Activated CD8-positive, alpha-beta memory T cell treated with anti-CD3 and anti-CD28 coated beads for 36 hours (primary cell): ENCODE results near the gene CA4. TPM values are rescaled to one million over a fixed set of nuclear protein-coding genes. Genes with fewer than 3 reads are reported as not detected.

Experiments
- CTCF ChIA-PET: fragments of 350-600 bp; sonication (Branson Sonifier 250); formaldehyde crosslinking; loops from one replicate; lab custom pipeline; 2021; ENCODE audit warnings: antibody characterized with exemption; lab: Charles Lee
- POLR2A ChIA-PET: fragments of 350-600 bp; sonication (Branson Sonifier 250); formaldehyde crosslinking; loops from one replicate; lab custom pipeline; 2021; ENCODE audit warnings: antibody characterized with exemption; lab: Charles Lee
- total RNA-seq, 2 experiments: library from RNA; stranded (reverse); gene quantifications; one replicate each; pipeline ENCODE4 v1.2.3, GENCODE V29; 2021

CA4 gene
- total RNA-seq, 2 experiments from 2014 or later: not detected

DNA sequence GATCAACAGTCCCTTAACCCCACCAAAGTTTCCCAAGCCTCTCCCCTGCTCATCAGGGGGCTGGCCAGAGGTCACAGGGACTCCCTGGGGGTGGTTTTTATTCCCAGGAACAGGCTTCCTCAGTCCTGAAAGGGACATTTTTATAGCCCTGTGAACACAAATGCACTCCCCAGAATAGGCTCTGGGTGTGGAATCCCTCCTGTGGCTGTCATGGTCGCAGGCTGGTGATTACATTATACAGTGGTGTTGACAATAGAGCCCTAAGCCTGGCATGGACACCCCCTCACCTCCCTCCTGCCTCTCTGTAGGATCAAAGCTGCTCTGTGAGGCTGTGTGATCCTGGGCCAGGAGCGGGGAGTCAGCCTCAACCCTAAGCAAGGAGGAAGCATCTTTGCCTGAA, 1.4 kb upstream of the CA4 start:
- CTCF ChIA-PET: interaction anchor here (0.9 kb wide), 1 partner anchor 9 kb away, joined by 7 read pairs; no protein-coding TSS in a partner anchor

DNA sequence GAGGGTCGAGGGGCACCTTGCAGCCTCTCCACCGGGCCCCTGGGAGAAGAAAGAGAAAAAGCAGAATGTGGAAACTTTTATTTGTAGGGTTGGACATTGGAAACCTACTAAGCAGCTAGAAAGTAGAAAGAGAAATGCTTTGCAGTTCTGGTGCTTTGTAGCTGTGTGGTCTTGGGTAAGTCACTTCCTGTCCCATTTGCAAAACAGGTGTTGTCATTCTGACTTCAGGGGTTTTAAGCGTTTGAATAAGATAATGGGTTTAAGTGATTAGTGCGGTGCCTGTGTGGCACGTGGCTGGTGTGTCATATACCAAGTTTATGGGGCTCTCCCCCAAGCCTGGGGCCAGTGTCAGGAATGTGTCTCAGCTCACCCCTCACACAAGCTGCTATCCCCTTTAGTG, 1.6 kb downstream of the CA4 start:
- ChIA-PET POLR2A (no interaction called here), CTCF (no interaction called here)

More for the DNA sequence above, 1.4 kb upstream of the CA4 start:
- POLR2A ChIA-PET: no interaction called here

DNA sequence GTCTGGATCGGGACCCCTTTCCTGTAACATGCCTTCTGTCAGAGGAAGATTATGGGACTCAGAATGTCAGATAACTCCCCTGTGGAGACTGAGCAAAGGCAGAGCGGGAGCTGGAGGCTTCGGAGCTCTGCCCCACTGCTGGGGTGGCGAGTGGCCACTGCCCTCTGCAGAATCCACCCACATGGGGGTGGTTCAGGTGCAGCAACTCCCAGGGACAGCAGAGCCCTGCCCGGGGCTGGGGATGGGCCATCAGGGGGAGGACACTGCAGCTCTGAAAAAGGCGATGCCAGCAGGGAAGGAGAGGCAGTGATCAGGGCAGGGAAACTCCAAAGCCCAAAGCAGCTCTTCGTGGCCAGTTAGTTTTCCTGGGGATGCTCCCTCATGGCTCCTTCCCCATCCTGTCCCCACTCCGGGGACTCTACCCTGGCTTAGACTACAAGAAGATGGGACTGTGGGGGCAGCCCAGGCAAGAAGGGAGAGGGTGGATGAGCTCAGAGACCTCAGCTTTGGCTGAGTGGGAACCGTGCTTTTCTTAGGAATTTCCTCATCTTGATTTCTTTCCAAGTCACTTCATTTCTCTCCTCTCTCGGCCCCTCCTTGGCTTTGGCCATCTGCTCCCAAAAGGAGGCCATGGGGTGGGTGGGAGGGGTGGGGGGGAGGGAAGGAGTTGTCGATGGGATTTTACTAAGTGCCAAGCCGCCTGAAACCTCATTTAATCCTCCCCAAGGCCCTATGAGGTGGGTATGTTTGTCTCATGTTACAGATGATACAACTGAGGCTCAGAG, 4.0 kb downstream of the CA4 start:
- ChIA-PET POLR2A (no interaction called here), CTCF (interaction anchor here (0.6 to 0.9 kb wide), 2 partner anchors 13 to 24 kb away, joined by 3 to 5 read pairs; no protein-coding TSS in a partner anchor)

- ChIA-PET CTCF (no interaction called here), POLR2A (no interaction called here)
These were observed 5.0 kb downstream of the CA4 start for GRCh38 chr17:60154616-60155426.

DNA sequence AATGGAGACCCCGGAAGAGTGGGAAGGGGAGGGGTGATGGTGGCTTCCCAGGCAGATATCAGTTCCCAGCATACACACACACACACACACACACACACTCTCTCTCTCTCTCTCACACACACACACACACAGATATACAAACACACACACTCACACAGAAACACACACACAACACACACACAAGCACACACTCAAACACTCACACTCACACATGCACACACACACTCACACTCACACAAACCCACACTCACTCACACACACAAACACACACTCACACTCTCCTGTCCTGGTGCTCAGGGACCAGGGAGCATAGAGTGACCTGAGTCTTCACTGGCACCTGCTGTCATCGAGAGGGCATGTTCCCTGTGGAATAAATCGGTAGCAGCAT, 5.6 kb downstream of the CA4 start:
- ChIA-PET POLR2A (no interaction called here), CTCF (no interaction called here)

DNA sequence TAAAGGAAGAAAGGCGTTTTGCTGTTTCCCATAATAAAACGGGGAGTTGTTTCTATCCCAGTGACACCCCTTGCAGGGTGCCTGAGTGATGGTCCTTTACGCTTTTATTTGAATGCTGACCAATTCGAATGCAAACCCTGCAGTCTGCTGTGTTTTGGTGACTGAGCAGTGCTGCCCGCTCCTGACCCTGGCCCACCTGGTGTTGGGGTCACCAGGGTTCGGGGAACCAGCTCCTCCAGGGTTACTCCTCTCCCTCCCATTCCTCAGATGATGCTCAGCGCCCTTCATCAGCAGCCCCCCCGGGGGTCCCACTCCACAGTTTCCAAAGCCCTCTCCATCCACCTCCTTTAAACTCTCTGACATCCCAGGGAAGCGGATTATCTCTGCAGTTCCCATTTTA, 6.0 kb downstream of the CA4 start:
- ChIA-PET POLR2A (no interaction called here), CTCF (no interaction called here)

DNA sequence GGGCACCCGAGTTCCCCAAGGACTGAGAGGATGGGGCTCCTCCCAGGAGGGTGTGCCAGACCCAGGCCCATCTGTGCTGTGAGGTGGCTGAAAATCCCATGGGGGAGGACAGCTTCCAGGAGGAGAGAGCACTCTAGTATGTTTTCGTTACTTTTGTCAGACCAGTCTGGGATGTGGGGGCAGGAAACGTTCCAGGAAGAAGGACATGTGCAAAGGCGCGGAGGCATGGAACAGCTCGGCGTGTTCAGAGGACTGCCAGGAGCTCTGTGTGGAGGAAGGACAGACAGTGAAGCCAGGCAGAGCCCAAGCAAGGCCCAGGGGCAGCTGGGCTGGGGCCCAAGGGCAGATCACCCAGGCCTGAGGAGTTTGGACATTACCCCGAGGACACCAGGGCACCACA, 7.0 kb downstream of the CA4 start:
- ChIA-PET POLR2A (no interaction called here), CTCF (no interaction called here)

- CTCF ChIA-PET: no interaction called here
- POLR2A ChIA-PET: no interaction called here
These were observed 7.8 kb downstream of the CA4 start for GRCh38 chr17:60157487-60158040.

GRCh38 chr17:60158751-60159478, 9.1 kb downstream of the CA4 start:
- CTCF ChIA-PET: no interaction called here
- POLR2A ChIA-PET: no interaction called here

- POLR2A ChIA-PET: no interaction called here
- CTCF ChIA-PET: no interaction called here
These were observed 9.7 kb downstream of the CA4 start for GRCh38 chr17:60159479-60159866.

DNA sequence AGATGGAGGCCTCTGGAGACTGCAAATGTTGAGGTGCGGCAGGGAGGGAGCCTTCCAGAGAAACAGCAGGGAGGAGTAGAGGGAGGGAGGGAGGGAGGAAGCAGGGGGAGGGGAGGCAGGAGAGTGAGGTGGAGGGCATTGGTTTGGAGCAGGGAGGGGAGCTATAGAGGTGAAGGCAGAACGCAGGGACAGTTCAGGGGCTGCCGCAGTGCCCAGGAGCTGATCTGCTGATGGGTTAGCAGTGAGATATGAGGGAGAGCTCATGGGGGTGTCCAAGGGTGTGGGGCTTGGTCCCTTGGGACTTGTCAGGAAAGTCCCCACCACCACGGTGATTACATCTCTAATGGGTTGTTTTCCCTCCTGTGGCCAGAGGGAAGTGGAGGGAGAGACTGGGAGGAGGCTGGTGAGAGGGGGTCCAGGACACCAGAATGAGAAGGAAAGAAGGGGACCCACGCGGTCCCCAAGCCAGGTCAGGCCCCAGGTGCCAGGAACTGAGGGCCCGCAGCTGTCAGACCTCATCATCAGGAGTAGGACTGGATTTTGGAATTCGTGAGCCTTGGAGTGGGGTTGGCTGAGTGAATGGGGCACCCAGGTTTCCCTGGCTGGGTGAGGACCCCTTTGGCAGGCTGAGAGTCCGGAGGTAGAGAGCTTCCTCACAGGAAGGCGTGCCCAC, 11.2 kb downstream of the CA4 start:
- ChIA-PET CTCF (no interaction called here), POLR2A (no interaction called here)

DNA sequence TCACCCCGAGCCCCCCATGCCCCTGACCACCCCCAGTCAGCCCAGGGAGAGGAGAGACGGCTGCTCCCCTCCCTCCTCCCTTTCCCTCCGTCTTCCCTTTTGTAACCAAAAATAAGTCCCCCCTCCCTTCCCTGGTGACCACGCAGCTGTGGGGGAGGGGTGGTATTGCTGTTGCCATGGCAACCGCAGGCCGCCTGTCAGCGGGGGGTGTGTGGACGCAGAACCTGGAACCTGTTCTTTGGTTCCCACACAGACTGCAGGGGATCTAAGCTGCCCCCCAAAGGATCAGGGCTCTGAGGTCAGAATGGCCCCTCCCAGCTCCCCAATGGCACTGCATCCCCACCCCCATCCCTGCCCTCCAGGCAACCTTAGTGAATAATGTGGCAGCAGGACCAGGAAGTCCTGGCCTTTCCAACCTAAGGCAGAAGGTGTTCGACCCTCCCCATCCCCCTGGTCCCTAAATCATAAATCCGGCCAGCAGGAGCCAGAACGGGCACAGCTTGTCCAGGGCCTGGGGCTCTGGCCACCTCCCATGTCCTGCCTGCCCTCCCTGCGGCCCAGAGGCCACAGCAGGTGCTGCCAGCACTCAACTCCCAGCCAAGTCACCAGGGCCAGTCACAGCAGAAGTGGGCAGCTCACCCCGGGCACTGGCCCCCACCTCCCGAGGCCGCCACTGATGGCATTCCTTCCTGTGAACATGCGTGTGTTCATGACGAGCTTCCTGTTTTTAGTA, 12.0 kb downstream of the CA4 start:
- CTCF ChIA-PET: no interaction called here
- POLR2A ChIA-PET: interaction anchor here (0.6 kb wide), 1 partner anchor 270 kb away, joined by 3 read pairs; no protein-coding TSS in a partner anchor

GRCh38 chr17:60163108-60163784, 13.5 kb downstream of the CA4 start:
- POLR2A ChIA-PET: no interaction called here
- CTCF ChIA-PET: interaction anchor here (0.6 kb wide), 1 partner anchor 21 kb away, joined by 3 read pairs; no protein-coding TSS in a partner anchor

DNA sequence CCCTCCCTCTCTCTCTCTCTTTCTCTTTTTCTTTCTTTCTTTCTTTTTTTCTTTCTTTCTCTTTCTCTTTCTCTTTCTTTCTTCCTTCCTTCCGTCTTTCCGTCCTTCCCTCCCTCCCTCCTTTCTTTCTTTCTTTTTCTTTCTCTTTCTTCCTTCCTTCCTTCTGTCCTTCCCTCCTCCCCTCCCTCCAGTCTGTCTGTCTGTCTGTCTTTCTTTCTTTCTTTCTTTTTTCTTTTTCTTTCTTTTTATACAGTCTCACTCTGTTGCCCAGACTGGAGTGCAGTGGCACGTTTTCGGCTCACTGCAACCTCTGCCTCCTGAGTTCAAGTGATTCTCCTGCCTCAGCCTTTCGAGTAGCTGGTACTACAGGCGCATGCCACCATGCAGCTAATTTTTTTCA, 14.4 kb downstream of the CA4 start:
- POLR2A ChIA-PET: no interaction called here
- CTCF ChIA-PET: no interaction called here

DNA sequence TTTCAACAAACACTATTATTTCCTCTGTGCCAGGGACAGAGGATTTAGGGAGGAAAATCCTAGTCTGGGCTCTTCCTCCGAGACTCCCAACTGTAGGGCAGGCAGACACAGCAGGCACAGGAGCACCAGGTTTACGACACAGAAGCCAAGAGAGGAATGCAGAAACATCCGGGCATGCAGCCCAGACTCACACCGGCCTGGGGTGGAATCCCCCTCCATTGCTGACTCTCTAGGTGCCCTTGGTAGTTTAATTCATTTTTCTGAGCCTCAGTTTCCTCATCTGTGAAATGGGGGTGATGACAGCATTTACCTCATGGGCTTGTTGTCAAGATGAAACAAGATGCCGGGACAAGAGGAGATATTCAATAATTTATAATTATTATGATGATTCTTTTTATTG, 14.9 kb downstream of the CA4 start:
- ChIA-PET POLR2A (no interaction called here), CTCF (no interaction called here)

GRCh38 chr17:60165223-60165622, 15.4 kb downstream of the CA4 start:
- POLR2A ChIA-PET: no interaction called here
- CTCF ChIA-PET: no interaction called here

GRCh38 chr17:60165971-60166370, 16.2 kb downstream of the CA4 start:
- CTCF ChIA-PET: no interaction called here
- POLR2A ChIA-PET: no interaction called here
